Uterus (tissue), 4 donors: ENCODE measurements around the gene SLC22A4. TPM values are rescaled to one million over a fixed set of nuclear protein-coding genes. Genes with fewer than 3 reads are reported as not detected.

ENCODE experiments used
- DNase-seq, 2 donors: peaks; one replicate each; pipeline ENCODE4 v3.0.0-alpha.2; 2019 to 2020
- H3K27ac ChIP-seq, 2 donors: fragments of 200-600 bp; sonication (generic); 1 replicate in 1 of 2; 2 replicates in 1 of 2; pipeline ENCODE4 v1.5.1; 2016 to 2018
- H3K27me3 ChIP-seq, 2 donors: fragments of 200-600 bp; sonication (generic); one replicate each; pipeline ENCODE4 v1.5.1; 2018 to 2019; ENCODE audit warnings: control low read depth in 1 of 2
- H3K36me3 ChIP-seq, 2 donors: fragments of 200-600 bp; sonication (generic); one replicate each; pipeline ENCODE4 v1.5.1; 2019; ENCODE audit warnings: control low read depth in 1 of 2
- H3K4me1 ChIP-seq, 2 donors: fragments of 200-600 bp; sonication (generic); one replicate each; pipeline ENCODE4 v1.5.1; 2018 to 2019; ENCODE audit warnings: control low read depth in 1 of 2
- H3K4me3 ChIP-seq, 2 donors: fragments of 200-600 bp; sonication (generic); 1 replicate in 1 of 2; 2 replicates in 1 of 2; pipeline ENCODE4 v1.5.1; 2018 to 2019; ENCODE audit warnings: mild to moderate bottlenecking in 1 of 2
- H3K9me3 ChIP-seq, 2 donors: fragments of 200-600 bp; sonication (generic); one replicate each; pipeline ENCODE4 v1.5.1; 2019; ENCODE audit warnings: control low read depth in 1 of 2
- POLR2A ChIP-seq, 2 donors: fragments of 450-650 bp; IDR thresholded peaks; one replicate each; pipeline ENCODE4 v1.6.1; 2016; ENCODE audit warnings: antibody characterized with exemption in 2 of 2, mild to moderate bottlenecking in 1 of 2, moderate library complexity in 1 of 2
- intact Hi-C: fragments of 100-400 bp; cut with DNase I; formaldehyde crosslinking; loops from one replicate; pipeline ENCODE4 v1.15.1; 2023; ENCODE audit warnings: low total_unique reads
- total RNA-seq, 4 donors: library from RNA; depleted of rRNA in 3 of 4; stranded (reverse); fragments of >200 nt in 3 of 4; gene quantifications; one replicate each; pipeline versions ENCODE4 v1.1.0 to v1.2.4, GENCODE V29; 2014 to 2023
- TF ChIP-seq, protein P1 (sequence below), 4 experiments: fragments of 200-600 bp in 2 of 4; fragments of 450-650 bp in 2 of 4; sonication (generic) in 2 of 4; IDR thresholded peaks; one replicate each; pipeline ENCODE4 v1.5.1; 2016 to 2019; ENCODE audit warnings: antibody characterized with exemption in 4 of 4, mild to moderate bottlenecking in 2 of 4, moderate library complexity in 1 of 4
- donor health status: DM: yes; HTN: yes; CAD: no.

SLC22A4 gene
- total RNA-seq, 4 donors from 2014 or later = 0.26 to 4.5 (median 2.3) TPM

DNA sequence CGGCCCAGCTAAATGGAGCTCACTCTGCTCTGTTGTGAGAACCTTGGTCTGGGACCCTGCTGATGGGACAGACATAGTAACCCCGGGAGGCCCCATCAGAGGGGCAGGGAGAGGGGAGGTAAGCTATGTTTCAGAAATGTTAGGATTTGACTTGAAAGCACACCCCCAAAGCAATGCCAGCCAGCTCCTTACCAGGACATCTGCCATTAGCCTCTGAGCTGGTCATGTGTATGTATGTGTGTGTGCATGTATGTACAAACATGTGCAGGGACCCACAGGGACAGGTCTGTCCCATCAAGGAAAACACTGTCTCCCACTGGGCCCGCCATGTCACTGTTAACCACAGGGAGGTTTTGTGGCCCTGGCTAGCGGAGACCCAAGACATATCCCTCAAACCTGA, 14.5 kb downstream of the SLC22A4 start:
- Histone ChIP-seq H3K36me3 (no peaks in the 10 kb centered on the region), H3K27ac (no peak overlapping the region), H3K4me1 (no peaks in the 10 kb centered on the region), H3K27me3 (no peaks in the 10 kb centered on the region), H3K9me3 (peaks cover 0 to 5% of the 10 kb centered on the region in 2 donors), H3K4me3 (no peak overlapping the region)
- no peak for DNase-seq
- intact Hi-C loops = no loop called here
- TF ChIP-seq, protein P1, sequence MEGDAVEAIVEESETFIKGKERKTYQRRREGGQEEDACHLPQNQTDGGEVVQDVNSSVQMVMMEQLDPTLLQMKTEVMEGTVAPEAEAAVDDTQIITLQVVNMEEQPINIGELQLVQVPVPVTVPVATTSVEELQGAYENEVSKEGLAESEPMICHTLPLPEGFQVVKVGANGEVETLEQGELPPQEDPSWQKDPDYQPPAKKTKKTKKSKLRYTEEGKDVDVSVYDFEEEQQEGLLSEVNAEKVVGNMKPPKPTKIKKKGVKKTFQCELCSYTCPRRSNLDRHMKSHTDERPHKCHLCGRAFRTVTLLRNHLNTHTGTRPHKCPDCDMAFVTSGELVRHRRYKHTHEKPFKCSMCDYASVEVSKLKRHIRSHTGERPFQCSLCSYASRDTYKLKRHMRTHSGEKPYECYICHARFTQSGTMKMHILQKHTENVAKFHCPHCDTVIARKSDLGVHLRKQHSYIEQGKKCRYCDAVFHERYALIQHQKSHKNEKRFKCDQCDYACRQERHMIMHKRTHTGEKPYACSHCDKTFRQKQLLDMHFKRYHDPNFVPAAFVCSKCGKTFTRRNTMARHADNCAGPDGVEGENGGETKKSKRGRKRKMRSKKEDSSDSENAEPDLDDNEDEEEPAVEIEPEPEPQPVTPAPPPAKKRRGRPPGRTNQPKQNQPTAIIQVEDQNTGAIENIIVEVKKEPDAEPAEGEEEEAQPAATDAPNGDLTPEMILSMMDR (IDR thresholded peaks at IDR 0.05) = no peak
- TF ChIP-seq POLR2A (IDR thresholded peaks at IDR 0.05) = no peak

DNA sequence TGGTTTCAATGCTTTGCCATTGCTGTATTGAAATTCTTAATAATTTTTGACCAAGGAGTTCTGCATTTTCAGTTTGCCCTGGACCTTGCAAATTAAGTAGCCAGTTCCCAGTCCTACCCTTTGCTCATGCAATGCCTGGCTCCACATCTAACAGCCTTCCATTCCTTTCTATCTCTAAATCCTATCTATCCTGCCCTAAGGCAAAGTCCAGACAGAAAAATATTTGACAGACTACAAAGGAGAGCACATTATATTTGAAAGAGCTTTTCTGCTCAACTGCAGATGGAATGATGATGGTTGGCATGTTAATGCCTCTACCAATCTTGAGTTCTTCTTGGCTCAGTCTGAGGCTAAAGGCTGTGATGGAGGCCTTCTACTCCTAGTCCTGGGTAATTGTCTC, 15.5 kb downstream of the SLC22A4 start:
- H3K4me1 ChIP-seq = no peaks in the 10 kb centered on the region
- H3K4me3 ChIP-seq = no peak overlapping the region
- TF ChIP-seq, protein P1 (IDR thresholded peaks at IDR 0.05) = no peak
- no peaks in the 10 kb centered on the region for H3K27me3 ChIP-seq
- no peak overlapping the region for H3K27ac ChIP-seq
- DNase-seq = no peak
- intact Hi-C loops = no loop called here
- H3K36me3 ChIP-seq = no peaks in the 10 kb centered on the region
- H3K9me3 ChIP-seq = peaks cover 0 to 2% of the 10 kb centered on the region in 2 donors

DNA sequence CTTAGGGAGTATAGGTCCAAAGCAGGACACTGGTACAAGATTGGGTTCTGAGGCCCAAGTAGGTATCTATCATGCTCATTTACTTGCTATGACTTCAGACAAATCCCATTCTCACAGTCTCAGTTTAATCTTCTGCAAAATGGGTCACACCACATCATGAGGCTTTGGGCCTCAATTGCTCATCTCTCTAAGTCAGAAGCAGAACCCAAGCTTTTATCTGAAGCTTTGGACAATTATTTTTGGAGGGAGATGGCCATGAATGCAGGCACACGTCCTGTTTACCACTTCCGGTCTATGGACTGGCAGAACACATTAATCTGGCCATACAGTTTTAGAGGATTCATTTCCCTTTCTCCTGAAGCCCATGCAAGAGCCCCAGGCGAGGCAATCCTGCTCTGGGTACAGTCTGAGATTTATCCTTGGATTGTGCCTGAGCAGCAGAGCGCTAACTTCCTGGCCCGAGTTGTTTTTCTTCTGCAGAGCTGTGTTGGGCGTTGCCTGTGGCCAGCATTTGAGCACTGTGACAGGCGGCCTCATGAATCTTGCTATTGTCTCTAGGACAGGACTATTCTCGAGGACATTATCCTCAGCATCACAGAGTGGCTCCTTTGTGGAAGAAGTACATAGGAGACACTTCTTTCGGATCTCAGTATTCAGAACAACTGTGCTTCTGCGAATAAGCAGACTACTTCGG, 16.1 kb downstream of the SLC22A4 start:
- intact Hi-C loops = no loop called here
- Histone ChIP-seq H3K27me3 (no peaks in the 10 kb centered on the region), H3K27ac (no peak overlapping the region), H3K4me3 (no peak overlapping the region), H3K9me3 (no peaks in the 10 kb centered on the region), H3K36me3 (no peaks in the 10 kb centered on the region), H3K4me1 (no peaks in the 10 kb centered on the region)
- TF ChIP-seq, protein P1 (IDR thresholded peaks at IDR 0.05) = no peak
- no peak for TF ChIP-seq POLR2A (IDR thresholded peaks at IDR 0.05)
- no peak for DNase-seq

DNA sequence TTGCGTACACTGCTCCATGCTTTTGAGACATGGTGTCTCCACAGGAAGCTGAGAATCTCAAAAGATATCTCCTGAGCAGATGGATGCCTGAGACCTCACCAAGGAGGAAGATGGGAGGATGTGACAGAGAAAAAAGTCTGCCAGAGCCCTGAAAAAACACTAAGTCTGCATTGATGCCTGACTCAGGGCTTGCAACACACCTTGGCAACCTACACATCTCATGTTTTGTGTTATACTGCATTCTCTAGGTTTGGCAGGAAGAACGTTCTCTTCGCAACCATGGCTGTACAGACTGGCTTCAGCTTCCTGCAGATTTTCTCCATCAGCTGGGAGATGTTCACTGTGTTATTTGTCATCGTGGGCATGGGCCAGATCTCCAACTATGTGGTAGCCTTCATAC, 19.2 kb downstream of the SLC22A4 start:
- H3K4me1 ChIP-seq = no peaks in the 10 kb centered on the region
- no peaks in the 10 kb centered on the region for H3K36me3 ChIP-seq
- intact Hi-C loops = no loop called here
- no peak overlapping the region for H3K4me3 ChIP-seq
- TF ChIP-seq, protein P1 (IDR thresholded peaks at IDR 0.05) = no peak
- no peak for TF ChIP-seq POLR2A (IDR thresholded peaks at IDR 0.05)
- H3K9me3 ChIP-seq = no peaks in the 10 kb centered on the region
- no peak for DNase-seq
- H3K27me3 ChIP-seq = no peaks in the 10 kb centered on the region
- no peak overlapping the region for H3K27ac ChIP-seq

DNA sequence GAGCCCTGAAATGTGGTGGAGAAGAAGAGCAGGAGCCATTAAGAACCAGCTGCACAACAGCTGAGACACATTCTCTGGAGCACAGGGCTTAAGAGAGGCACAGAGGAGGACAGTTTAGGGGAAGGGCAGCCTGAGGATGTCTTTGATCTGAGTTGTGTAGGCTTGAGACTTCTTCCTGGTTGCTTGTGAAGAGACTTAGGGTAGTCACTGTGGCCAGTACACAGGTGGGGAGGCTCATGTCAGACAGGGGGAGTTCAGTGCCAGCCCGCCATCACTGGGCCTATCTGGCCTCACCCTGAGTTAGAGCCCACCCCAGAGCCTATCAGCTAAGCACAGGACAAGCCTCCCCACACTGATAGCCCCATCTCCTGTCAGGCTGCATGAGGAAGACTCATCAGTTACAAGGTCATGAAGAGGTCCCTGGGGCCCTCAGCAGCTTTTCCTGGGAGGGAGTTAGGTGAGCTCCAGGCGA, 19.8 kb downstream of the SLC22A4 start:
- no peak overlapping the region for H3K27ac ChIP-seq
- H3K9me3 ChIP-seq = no peaks in the 10 kb centered on the region
- no peak overlapping the region for H3K4me3 ChIP-seq
- H3K27me3 ChIP-seq = no peaks in the 10 kb centered on the region
- H3K36me3 ChIP-seq = no peaks in the 10 kb centered on the region
- intact Hi-C loops = no loop called here
- TF ChIP-seq, protein P1 (IDR thresholded peaks at IDR 0.05) = no peak
- no peak for TF ChIP-seq POLR2A (IDR thresholded peaks at IDR 0.05)
- no peak for DNase-seq
- H3K4me1 ChIP-seq = no peaks in the 10 kb centered on the region
